Activated gamma-delta T cell treated with Interleukin-2 at 50 U/mL for 16 hours (primary cell): ENCODE data around the gene PPM1N.

ENCODE experiments used
- DNase-seq: peaks from one replicate; pipeline ENCODE4 v3.0.0-alpha.2; 2020

PPM1N gene

DNA sequence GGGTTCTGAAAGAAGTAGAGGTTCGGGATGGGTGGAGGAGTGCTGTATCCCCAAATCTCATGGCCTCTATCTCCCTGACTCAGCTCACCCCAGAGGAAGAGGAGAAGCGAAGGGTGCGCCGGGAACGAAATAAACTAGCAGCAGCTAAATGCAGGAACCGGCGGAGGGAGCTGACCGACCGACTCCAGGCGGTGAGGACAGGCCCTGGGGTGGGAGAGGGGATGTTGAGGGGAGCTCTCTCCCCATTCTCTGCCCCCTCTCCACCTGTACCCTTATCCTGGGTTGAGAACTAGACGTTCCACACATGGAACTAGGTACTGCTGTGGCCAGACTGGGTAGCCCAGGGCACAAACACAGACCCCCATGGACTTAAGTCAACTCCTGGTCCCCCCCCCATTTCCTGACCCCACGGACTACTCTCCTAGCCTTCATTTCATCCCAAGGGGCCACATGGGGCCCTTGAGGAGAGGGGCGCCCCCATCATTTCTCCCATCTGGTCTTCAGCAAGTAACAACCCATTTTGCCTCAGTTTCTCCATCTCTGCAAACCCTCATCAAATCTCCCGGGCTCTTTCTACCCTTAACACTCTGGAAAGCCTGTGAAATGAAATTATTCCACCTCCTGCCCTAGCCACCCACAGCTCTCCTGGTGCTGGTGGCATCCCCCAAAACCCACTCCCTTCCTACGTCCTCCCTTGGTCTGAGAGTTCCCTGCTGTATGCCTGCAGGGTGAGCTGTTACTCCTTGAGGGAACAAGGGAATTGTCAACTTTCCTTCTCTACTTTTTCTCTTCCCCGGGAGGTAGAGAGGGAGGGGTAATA, 26.9 kb upstream of the PPM1N start:
- DNase-seq: no peak

DNA sequence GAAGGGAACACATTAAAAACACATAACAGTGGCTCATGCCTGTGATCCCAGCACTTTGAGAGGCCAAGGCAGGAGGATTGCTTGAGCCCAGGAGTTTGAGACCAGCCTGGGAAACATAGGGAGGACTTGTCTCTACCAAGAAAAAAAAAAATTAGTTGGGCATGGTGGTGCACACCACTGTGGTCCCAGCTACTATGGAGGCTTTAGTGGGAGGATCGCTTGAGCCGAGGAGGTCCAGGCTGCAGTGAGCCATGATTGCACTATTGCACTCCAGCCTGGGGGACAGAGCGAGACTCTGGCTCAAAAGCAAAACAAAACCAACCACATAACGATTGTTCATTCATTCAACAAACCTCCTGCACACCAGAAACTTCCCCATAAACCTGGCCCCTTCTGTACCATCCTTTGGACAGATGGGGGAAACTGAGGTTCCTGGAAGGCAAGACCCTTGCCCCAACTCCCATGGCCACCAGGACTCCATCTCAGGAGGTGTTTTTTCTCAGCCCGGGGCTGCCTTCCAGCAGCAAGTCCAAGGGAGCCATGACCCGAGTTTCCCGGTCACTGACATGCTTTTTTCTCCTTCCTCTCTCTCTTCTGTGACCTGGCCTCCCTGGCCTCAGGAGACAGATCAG, 26.2 kb upstream of the PPM1N start:
- DNase-seq: no peak

DNA sequence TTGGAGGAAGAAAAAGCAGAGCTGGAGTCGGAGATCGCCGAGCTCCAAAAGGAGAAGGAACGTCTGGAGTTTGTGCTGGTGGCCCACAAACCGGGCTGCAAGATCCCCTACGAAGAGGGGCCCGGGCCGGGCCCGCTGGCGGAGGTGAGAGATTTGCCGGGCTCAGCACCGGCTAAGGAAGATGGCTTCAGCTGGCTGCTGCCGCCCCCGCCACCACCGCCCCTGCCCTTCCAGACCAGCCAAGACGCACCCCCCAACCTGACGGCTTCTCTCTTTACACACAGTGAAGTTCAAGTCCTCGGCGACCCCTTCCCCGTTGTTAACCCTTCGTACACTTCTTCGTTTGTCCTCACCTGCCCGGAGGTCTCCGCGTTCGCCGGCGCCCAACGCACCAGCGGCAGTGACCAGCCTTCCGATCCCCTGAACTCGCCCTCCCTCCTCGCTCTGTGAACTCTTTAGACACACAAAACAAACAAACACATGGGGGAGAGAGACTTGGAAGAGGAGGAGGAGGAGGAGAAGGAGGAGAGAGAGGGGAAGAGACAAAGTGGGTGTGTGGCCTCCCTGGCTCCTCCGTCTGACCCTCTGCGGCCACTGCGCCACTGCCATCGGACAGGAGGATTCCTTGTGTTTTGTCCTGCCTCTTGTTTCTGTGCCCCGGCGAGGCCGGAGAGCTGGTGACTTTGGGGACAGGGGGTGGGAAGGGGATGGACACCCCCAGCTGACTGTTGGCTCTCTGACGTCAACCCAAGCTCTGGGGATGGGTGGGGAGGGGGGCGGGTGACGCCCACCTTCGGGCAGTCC, 25.5 kb upstream of the PPM1N start:
- peak; percentile 21 for DNase-seq

DNA sequence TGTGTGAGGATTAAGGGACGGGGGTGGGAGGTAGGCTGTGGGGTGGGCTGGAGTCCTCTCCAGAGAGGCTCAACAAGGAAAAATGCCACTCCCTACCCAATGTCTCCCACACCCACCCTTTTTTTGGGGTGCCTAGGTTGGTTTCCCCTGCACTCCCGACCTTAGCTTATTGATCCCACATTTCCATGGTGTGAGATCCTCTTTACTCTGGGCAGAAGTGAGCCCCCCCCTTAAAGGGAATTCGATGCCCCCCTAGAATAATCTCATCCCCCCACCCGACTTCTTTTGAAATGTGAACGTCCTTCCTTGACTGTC, 24.9 kb upstream of the PPM1N start:
- no peak for DNase-seq

DNA sequence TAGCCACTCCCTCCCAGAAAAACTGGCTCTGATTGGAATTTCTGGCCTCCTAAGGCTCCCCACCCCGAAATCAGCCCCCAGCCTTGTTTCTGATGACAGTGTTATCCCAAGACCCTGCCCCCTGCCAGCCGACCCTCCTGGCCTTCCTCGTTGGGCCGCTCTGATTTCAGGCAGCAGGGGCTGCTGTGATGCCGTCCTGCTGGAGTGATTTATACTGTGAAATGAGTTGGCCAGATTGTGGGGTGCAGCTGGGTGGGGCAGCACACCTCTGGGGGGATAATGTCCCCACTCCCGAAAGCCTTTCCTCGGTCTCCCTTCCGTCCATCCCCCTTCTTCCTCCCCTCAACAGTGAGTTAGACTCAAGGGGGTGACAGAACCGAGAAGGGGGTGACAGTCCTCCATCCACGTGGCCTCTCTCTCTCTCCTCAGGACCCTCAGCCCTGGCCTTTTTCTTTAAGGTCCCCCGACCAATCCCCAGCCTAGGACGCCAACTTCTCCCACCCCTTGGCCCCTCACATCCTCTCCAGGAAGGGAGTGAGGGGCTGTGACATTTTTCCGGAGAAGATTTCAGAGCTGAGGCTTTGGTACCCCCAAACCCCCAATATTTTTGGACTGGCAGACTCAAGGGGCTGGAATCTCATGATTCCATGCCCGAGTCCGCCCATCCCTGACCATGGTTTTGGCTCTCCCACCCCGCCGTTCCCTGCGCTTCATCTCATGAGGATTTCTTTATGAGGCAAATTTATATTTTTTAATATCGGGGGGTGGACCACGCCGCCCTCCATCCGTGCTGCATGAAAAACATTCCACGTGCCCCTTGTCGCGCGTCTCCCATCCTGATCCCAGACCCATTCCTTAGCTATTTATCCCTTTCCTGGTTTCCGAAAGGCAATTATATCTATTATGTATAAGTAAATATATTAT, 24.3 kb upstream of the PPM1N start:
- peak; percentile 26 for DNase-seq

DNA sequence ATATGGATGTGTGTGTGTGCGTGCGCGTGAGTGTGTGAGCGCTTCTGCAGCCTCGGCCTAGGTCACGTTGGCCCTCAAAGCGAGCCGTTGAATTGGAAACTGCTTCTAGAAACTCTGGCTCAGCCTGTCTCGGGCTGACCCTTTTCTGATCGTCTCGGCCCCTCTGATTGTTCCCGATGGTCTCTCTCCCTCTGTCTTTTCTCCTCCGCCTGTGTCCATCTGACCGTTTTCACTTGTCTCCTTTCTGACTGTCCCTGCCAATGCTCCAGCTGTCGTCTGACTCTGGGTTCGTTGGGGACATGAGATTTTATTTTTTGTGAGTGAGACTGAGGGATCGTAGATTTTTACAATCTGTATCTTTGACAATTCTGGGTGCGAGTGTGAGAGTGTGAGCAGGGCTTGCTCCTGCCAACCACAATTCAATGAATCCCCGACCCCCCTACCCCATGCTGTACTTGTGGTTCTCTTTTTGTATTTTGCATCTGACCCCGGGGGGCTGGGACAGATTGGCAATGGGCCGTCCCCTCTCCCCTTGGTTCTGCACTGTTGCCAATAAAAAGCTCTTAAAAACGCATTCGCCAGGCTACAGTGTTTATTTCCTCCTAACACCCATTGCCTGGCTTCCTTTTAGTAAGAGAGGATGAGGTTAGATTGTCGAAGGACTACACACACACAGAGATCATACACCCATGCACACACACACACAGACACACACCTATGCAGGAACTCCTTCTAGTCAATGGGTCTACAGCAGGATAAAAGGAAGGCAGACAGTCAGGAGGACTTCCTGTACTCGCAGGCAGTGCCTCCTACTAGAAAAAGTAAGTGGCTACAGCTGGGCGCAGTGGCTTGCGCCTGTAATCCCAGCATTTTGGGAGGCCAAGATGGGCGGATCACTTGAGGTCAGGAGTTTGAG, 23.4 kb upstream of the PPM1N start:
- peak; percentile 29 for DNase-seq

DNA sequence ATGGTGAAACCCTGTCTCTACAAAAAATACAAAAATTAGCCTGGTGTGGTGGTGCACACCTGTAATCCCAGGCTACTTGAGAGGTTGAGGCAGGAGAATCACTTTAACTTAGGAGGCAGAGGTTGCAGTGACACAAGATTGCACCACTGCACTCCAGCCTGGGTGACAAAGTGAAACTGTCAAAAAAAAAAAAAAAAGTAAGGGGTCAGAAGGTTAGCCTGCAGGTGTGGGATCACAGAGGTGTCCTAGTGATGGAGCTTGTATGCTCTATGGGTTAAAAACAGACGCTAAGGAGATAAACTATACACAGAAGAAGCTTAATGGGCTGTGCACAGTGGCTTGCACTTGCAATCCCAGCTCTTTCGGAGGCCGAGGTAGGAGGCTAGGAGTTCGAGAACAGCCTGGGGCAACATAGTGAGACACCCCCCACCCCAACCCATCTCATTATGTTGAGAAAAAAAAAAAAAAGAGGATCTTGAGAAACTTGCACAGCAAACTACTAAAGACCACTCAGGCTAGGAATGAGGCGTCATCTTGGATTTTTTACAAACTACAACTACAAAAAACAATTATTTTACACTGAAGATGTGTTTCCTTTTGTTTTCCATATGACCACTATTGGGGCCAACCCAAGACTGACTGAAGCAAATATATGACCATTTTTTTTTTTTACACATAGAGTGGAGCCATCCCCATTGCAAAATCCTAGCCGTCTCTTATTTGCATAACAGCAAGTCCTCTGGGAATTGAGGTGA, 22.5 kb upstream of the PPM1N start:
- no peak for DNase-seq

DNA sequence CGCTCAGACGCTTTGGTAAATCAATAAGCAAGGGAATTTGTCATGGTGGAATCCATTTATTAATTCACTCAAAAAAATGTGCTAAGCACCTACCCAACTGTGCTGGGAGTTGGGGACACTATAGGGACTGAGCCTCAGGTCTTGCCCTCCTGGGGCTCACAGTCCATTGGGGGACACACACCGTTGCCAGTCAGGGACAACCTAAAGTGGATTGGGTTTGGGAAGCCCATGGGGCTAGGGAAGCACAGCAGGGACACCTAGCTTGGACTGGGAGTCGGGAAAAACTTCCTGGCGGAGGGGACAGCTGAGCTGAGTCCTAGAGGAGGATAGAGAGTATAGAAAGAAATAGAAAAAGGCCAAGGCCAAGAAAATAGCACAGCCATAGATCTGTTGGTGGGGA, 21.9 kb upstream of the PPM1N start:
- no peak for DNase-seq

DNA sequence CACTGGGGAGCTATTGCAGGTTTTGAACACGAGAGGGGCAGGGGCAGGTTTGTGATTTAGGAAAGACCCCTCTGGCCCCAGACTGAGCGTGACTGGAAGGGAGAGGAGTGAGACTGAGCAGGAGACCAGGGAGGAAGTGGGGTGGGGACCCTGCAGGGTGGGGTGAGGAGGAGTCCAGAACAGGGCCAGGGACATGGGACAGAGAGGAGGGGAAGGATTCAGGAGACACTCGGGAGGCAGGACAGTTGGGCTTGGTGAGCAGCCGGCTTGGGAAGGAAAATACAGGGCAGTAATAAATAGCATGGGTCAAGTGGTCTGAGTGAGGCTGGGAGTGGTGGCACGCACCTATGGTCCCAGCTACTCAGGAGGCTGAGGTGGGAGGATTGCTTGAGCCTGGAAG, 21.1 kb upstream of the PPM1N start:
- no peak for DNase-seq

DNA sequence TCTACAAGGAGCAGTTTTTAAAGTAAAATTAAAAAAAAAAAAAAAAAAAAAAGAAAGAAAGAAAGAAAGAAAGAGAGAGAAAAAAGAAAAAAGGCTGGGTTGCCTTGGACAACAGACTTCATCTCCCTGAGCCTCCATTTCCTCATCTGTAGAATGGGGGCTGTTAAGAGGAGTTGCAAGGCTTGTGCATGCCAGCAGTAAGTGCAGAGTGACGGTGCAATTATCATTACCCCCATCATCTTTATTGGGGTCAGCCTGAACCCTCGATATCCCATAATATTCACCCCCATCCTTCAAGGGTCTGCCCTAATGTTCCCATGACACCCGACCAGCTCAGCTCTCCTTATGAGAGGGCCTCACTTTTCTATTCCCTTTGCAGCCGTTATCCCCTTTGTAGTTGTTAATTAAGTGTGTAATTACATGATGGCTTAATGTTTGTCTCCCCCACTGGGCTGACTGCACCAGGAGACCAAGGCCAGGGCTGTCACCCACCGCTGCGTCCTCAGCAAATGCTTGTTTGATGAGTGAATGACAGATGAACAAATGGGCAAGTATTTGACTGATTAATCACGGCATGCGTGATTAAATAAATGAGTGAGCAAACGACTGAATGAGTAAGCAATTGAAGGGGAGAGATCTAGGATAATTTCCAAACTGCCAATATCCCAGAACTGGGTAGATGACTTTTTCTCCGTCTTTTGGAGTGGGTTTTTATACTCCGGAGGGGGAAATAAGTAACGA, 20.4 kb upstream of the PPM1N start:
- DNase-seq: peak; percentile 25

DNA sequence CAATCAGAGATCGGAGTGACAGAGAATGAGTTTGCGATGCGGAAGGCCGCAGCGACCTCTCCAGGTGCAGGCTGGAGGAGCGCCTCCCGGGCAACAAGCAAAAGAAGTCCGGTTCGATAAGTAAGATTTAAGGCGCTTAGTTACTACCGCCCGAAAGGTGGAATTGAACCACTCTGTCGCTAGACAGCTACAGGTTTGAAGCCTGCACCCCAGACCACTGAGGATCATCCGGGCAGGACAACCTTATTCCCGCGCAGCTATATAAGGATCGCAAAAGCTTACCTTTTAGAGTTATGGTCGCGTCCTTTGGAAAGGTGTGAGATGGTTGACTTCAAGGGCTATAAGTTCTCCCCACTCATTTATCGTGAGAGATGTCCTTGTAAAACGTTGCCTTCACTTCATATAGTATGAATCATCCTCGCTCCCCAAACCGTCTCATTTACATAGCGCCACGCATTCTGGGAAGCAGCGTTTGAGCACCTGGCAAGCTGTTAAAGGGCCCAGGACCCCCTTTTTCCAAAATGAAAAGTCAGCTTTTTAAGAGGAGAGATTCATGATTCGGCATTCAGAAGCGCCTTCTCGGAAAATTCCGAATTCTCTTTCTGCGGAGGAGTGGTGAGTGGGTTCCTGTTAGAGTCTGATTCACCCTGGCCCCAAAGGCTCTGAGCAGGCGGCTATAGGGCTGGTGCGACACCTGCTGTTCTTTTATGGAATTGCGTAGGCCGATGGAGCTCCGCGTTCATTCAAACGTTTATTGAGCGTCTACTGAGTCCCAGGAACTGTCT, 19.6 kb upstream of the PPM1N start:
- peak; percentile 87 for DNase-seq

DNA sequence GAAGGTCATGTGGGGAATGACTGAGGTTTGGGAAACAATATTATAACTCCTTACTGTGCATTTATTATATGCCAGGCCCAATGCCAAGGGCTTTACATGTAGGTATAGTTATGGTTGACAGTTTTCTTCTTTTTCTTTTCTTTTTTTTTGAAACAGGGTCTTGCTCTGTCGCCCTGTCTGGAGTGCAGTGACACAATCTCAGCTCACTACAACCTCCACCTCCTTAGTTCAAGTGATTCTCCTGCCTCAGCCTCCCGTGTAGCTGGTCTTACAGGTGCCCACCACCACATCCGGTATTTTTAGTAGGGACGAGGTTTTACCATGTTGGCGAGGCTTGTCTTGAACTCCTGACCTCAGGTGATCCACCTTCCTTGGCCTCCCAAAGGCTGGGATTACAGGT, 15.2 kb upstream of the PPM1N start:
- DNase-seq: no peak

DNA sequence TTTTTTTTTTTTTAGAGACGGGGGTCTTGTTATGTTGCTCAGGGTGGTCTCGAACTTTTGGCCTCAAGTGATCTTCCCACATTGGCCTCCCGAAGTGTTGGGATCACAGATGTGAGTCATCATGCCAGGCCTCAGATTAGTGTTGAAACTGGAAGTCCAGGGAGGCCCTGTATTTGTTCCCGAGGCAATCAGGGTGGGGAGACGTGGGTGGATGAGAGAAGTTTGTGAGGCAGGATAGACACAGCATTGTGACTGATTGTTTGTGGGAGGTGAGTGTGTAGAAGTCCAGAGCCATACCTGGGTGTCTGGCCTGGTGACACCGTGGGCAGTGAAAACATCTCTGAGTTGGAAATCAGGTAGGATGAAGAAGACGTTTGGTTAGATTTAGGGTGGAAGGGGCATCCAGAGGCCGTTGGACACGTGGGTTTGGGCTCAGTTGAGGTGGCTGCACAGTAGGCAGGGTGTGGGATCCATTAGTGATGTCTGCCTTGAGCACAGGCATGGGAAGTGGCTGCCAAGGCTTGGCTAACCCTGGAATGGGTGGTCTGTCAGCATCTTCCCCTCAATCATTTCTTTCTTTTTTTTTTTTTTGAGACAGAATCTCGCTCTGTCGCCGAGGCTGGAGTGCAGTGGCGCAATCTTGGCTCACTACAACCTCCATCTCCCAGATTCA, 13.8 kb upstream of the PPM1N start:
- DNase-seq: no peak

DNA sequence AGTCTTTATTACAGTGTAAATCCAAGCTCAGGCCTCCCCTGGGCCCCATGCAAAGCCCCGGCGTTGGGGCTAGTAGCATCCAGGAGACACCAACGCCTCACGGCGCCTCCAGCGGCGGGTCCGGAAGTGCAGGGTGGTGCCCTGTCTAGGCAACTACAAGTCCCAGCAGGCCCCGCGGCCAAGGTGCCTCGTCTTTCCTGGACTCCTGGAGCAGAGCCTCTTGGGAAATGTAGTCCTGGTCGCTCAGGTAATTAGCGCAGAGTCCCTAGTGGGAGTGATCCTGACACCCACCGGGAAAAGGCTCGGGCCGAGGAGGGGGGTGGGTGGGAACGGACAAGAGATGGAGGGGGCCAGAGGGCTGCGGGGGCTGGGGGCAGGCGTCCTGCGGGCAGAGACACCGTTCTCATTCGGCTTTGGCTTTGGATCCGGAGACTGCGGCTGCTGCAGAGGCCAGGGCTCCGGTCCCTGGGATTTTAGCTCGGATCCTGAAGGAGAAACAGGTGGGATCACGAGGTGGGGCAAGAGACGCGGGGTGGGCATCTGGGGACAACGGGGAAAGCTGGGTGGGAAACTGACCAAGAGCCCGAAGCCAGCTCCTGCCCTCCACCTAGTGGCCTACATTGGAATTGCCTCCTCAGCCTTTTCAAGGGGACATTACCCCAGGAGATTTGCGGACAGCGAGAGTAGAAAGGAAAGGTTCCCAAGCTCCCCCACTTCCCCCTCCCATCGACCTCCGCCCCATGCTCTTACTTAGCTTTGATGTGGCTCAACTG, 12.8 kb upstream of the PPM1N start:
- DNase-seq: peak; percentile 98

DNA sequence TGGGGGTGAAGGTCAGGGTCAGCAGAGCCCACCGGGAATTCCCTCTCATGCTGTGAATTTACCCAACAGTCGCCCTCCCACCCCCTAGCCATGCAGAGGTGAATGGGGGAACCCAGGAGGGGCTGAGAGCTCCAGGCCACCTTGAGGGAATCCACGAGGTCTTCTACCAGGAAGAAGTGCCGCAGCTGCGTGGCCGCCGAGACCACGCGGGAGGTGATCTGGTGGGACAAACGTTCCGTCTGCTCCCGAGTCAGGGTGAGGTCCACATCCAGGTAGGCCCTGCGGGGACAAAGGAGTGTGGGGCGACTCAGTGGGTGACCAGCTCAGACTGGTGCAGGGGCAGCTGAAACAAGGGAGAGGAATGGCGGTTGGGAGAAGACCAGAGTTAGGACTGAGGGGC, 9.5 kb upstream of the PPM1N start:
- no peak for DNase-seq

DNA sequence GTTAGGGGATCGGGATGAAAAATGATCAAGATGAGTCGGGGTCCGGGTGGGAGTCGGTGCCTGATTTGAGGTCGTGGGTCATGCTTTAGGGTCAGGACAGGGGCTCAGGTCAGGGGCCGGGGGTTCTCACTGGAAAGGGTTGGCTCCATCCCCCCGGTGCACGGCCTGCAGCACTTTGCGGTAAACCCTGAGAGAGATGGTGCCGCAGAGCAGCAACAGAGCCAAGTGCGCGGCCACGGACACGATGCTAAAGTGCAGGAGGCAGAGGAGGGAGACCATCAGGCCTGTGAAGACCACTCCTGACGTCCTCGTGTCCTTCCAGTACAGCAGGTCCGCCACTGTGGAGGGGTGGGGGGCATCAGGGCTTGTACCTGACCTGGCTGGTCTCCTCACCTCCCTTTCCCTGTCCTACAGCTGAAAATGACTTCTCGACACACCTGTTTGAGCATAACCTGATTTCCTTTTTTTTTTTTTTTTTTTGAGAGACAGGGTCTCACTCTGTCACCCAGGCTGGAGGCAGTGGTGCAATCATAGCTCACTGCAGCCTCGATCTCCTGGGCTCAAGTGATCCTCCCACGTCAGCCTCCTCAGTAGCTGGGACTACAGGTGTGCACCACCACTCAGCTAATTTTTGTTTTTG, 8.9 kb upstream of the PPM1N start:
- no peak for DNase-seq

DNA sequence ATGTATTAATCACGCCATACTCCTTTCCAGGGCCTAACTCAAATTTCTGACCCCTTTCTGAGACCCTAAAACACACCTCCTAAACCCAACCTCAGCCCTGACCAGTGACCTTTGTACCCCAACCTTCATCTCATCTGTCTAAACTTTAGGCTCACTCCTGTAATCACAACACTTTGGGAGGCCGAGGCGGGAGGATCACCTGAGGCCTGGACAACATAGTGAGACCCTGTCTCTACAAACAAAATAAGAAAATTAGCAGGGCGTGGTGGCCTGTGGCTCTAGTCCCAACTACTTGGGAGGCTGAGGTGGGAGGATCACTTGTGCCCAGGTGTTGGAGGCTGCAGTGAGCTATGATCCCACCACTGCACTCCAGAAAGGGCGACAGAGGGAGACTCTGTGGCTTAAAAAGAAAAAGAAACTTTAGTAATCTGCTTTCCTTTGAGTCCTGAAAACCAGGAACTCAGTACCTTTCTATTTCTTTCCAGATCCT, 6.1 kb upstream of the PPM1N start:
- no peak for DNase-seq
